Neutrophil (primary cell): ENCODE measurements around the gene JAK2.
"Not testable (repeated sequence)": the region's sequence is repeated elsewhere in the genome, so short reads cannot be mapped to it uniquely, and the experiment has no call there.

ENCODE experiments used
- H3K27ac ChIP-seq: fragments of 200-600 bp; sonication (generic); 2 replicates; pipeline ENCODE4 v1.5.1; 2016; ENCODE audit warnings: mild to moderate bottlenecking, moderate library complexity
- H3K27me3 ChIP-seq: fragments of 200-600 bp; sonication (generic); 2 replicates; pipeline ENCODE4 v1.6.0; 2016; ENCODE audit warnings: mild to moderate bottlenecking
- H3K36me3 ChIP-seq: fragments of 200-600 bp; sonication (generic); 2 replicates; pipeline ENCODE4 v1.5.1; 2017
- H3K4me1 ChIP-seq, 2 experiments: fragments of 200-600 bp in 1 of 2; sonication (generic) in 1 of 2; 1 replicate in 1 of 2; 2 replicates in 1 of 2; pipeline versions ENCODE4 v1.5.1 to v1.6.1; 2013 to 2016; ENCODE audit warnings: low read depth in 1 of 2, low read length in 1 of 2, mild to moderate bottlenecking in 1 of 2, moderate library complexity in 1 of 2; ENCODE audit not compliant: control insufficient read depth in 1 of 2, insufficient read depth in 1 of 2
- H3K4me3 ChIP-seq, 2 experiments: fragments of 200-600 bp in 1 of 2; sonication (generic) in 1 of 2; 1 replicate in 1 of 2; 2 replicates in 1 of 2; pipeline ENCODE4 v1.5.1; 2013 to 2016; ENCODE audit warnings: low read depth in 1 of 2, low read length in 1 of 2, mild to moderate bottlenecking in 1 of 2, moderate library complexity in 1 of 2
- H3K9me3 ChIP-seq: fragments of 200-600 bp; sonication (generic); 2 replicates; pipeline ENCODE4 v1.5.1; 2016
- CTCF ChIP-seq: fragments of 200-600 bp; sonication (generic); IDR thresholded peaks from 2 replicates; pipeline ENCODE4 v1.5.1; 2016; ENCODE audit warnings: antibody characterized with exemption

JAK2 gene

DNA sequence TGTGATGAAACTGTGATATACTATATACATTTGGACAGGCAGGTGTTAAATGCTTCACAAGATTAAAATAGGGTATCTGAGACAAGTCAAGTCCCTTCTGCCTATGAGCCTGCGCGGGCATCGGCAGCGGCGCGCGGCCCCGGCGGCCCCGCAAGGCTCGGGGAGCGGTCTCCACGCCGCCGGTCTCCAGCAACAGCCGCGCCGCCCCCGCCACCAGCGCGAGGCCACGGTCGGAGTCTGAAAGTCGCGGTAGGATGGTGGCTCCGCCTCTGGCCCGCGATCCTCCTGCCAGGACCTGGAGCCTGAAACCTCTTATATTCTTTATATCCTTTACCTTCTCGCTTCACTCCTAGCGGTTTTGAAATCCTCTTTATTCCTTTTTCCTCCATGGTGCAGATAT lies 100.9 kb downstream of the JAK2 start:
- peaks cover 82% of the 10 kb centered on the region for H3K36me3 ChIP-seq
- H3K4me3 ChIP-seq = no peak overlapping the region
- no peak for TF ChIP-seq CTCF
- H3K4me1 ChIP-seq = no peaks in the 10 kb centered on the region
- peaks cover 3% of the 10 kb centered on the region for H3K9me3 ChIP-seq
- no peak overlapping the region for H3K27ac ChIP-seq
- no peaks in the 10 kb centered on the region for H3K27me3 ChIP-seq

DNA sequence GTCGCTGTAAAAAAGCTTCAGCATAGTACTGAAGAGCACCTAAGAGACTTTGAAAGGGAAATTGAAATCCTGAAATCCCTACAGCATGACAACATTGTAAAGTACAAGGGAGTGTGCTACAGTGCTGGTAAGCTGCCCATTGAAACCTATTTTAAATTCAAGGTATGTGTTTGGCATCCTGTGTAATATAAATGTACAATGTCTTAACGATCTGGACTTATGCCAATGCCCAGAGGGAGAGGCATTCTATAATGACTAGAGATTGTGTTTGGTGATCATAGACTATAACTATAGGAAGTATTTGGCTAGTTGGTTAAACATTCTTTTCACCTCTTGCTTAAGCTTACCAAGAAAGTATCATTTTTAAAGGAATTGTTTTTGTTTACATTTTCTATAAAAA lies 104.7 kb downstream of the JAK2 start:
- H3K9me3 ChIP-seq = peaks cover 3% of the 10 kb centered on the region
- no peaks in the 10 kb centered on the region for H3K4me1 ChIP-seq
- peaks cover 44% of the 10 kb centered on the region for H3K36me3 ChIP-seq
- no peaks in the 10 kb centered on the region for H3K27me3 ChIP-seq
- no peak overlapping the region for H3K27ac ChIP-seq
- TF ChIP-seq CTCF = no peak
- H3K4me3 ChIP-seq = no peak overlapping the region

DNA sequence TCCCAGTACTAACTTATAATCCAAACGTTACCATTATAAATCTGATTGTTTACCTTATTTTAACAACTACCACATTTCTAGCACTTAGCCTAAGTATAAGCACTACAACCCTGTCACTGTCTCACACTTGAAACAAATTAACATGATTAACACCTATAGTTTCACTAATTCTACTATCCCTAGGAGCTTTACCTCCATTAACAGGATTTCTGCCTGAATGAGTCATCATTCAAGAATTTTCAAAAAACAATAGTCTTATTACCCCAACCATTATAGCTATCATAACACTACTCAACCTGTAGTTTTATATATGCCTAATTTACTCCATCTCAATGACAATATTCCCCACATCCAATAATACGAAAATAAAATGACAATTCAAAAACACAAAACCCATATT lies 110.7 kb downstream of the JAK2 start:
- TF ChIP-seq CTCF = no peak
- H3K36me3 ChIP-seq = no peaks in the 10 kb centered on the region
- H3K27ac ChIP-seq = no peak overlapping the region
- H3K27me3 ChIP-seq = no peaks in the 10 kb centered on the region
- no peak overlapping the region for H3K4me3 ChIP-seq
- no peaks in the 10 kb centered on the region for H3K9me3 ChIP-seq
- H3K4me1 ChIP-seq = no peaks in the 10 kb centered on the region

DNA sequence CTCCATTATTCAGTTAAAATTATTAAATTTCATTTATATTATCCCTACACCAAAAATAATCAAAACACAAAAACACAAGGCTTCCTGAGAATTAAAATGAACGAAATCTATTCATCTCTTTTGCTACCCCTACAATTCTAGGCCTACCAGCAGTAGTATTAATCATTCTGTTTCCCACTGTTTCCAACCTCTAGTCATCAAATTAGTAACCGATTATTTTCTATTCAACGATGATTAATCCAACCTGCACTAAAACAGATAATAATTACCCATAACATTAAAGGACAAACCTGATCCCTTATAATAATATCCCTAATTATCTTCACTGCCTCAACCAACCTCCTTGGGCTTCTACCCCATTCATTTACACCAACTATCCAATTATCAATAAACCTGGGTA lies 114.4 kb downstream of the JAK2 start:
- no peak overlapping the region for H3K4me3 ChIP-seq
- H3K27me3 ChIP-seq = no peaks in the 10 kb centered on the region
- H3K4me1 ChIP-seq = no peaks in the 10 kb centered on the region
- TF ChIP-seq CTCF = no peak
- no peaks in the 10 kb centered on the region for H3K9me3 ChIP-seq
- H3K36me3 ChIP-seq = no peaks in the 10 kb centered on the region
- no peak overlapping the region for H3K27ac ChIP-seq

DNA sequence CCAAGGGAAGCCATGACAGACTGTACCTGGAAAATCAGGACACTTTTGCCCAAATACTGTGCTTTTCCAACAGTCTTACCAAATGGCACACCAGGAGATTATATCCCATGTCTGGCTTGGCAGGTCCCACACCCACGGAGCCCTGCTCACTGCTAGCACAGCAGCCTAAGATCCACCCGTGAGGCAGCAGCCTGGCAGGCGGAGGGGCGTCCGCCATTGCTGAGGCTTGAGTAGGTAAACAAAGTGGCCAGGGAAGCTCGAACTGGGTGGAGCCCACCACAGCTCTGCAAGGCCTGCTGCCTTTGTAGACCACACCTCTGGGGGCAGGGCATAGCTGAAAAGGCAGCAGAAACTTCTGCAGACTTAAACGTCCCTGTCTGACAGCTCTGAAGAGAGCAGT lies 116.1 kb downstream of the JAK2 start:
- H3K27me3 ChIP-seq, H3K36me3 ChIP-seq, H3K27ac ChIP-seq, H3K9me3 ChIP-seq, H3K4me1 ChIP-seq, H3K4me3 ChIP-seq: not testable (repeated sequence)

GRCh38 chr9:5106517-5106916 lies 121.4 kb downstream of the JAK2 start:
- H3K4me3 ChIP-seq, H3K4me1 ChIP-seq, H3K9me3 ChIP-seq, H3K27me3 ChIP-seq, H3K27ac ChIP-seq: not testable (repeated sequence)
- peaks cover 15% of the 10 kb centered on the region for H3K36me3 ChIP-seq
